Panc1 (cell line): ENCODE data around the gene MICAL2. TPM values are rescaled to one million over a fixed set of nuclear protein-coding genes. Genes with fewer than 3 reads are reported as not detected.
A peak's percentile ranks its signal among the peaks of the same experiment; 100 is the strongest.

Source experiments
- ATAC-seq: fragments of 200-7000 bp; cut with Tn5 transposase; 2 replicates; pipeline ENCODE4 v1.9.1; 2020; ENCODE audit warnings: mild to moderate bottlenecking, moderate library complexity
- BruUV-seq: library from RNA; stranded (reverse); fragments of 400-500 nt; replicated peaks from 2 replicates; lab custom pipeline; 2021; lab: Mats Ljungman, UMichigan
- CTCF ChIA-PET: fragments of 300-600 bp; sonication (Branson Sonifier 250); formaldehyde crosslinking; loops from one replicate; lab custom pipeline; 2022; ENCODE audit warnings: antibody characterized with exemption; lab: Charles Lee
- POLR2A ChIA-PET: fragments of 300-600 bp; sonication (Branson Sonifier 250); formaldehyde crosslinking; loops from one replicate; lab custom pipeline; 2022; ENCODE audit warnings: antibody characterized with exemption; lab: Charles Lee
- DNase-seq: peaks from one replicate; pipeline ENCODE4 v3.0.0-alpha.2; 2010; ENCODE audit warnings: low read depth, low spot score
- H3K27ac ChIP-seq: 2 replicates; pipeline ENCODE4 v1.5.1; 2011; ENCODE audit warnings: mild to moderate bottlenecking, low read length, inconsistent platforms
- H3K27me3 ChIP-seq: fragments of 200-500 bp; sonication (Bioruptor generic); 2 replicates; pipeline ENCODE4 v1.6.0; 2014; ENCODE audit warnings: low read length, inconsistent platforms; ENCODE audit not compliant: control insufficient read depth, insufficient read depth
- H3K36me3 ChIP-seq: fragments of 200-500 bp; sonication (Bioruptor generic); 2 replicates; pipeline ENCODE4 v1.5.1; 2014; ENCODE audit warnings: inconsistent platforms, mild to moderate bottlenecking, low read length, moderate library complexity; ENCODE audit not compliant: control insufficient read depth, insufficient read depth
- H3K4me1 ChIP-seq: 2 replicates; pipeline ENCODE4 v1.5.1; 2011; ENCODE audit warnings: inconsistent platforms, mild to moderate bottlenecking, low read length, moderate library complexity; ENCODE audit not compliant: control insufficient read depth, insufficient read depth
- H3K4me3 ChIP-seq, 2 experiments: 2 replicates each; pipeline ENCODE4 v1.5.1; 2011 to 2012; ENCODE audit warnings: low read depth in 2 of 2, low read length in 2 of 2, mild to moderate bottlenecking in 2 of 2, inconsistent platforms in 1 of 2, moderate library complexity in 1 of 2
- H3K9me3 ChIP-seq: fragments of 200-500 bp; sonication (Bioruptor generic); 2 replicates; pipeline ENCODE4 v1.5.1; 2014; ENCODE audit warnings: low read depth, mild to moderate bottlenecking, inconsistent platforms, low read length, moderate library complexity; ENCODE audit not compliant: control insufficient read depth, insufficient read depth
- POLR2AphosphoS5 ChIP-seq: IDR thresholded peaks from 2 replicates; pipeline ENCODE4 v1.6.1; 2012; ENCODE audit warnings: mild to moderate bottlenecking, low read depth, low read length, moderate library complexity
- SIN3A ChIP-seq: IDR thresholded peaks from 2 replicates; pipeline ENCODE4 v1.6.1; 2012; ENCODE audit warnings: low read depth, mild to moderate bottlenecking, low read length, moderate library complexity, borderline replicate concordance; ENCODE audit not compliant: insufficient read depth
- TCF7L2 ChIP-seq: IDR thresholded peaks from 2 replicates; pipeline ENCODE4 v1.6.1; 2011; ENCODE audit warnings: mild to moderate bottlenecking, low read depth, low read length, inconsistent platforms
- in situ Hi-C: cut with HindIII; loops from 2 replicates; pipeline ENCODE4 v1.10.0; 2016; ENCODE audit warnings: low sequenced_read_pairs, low pct_unique_long_range_greater_than_20kb
- intact Hi-C: fragments of 100-400 bp; cut with micrococcal nuclease; formaldehyde crosslinking; loops from one replicate; pipeline ENCODE4 v1.10.0; 2022; ENCODE audit not compliant: unreplicated experiment
- total RNA-seq: library from RNA; stranded (reverse); gene quantifications from one replicate; pipeline ENCODE4 v1.2.1, GENCODE V29; 2021; ENCODE audit not compliant: unreplicated experiment
- TF ChIP-seq, protein P1 (sequence below), 2 experiments: IDR thresholded peaks; 2 replicates each; pipeline ENCODE4 v1.6.1; 2011 to 2012; ENCODE audit warnings: low read depth in 2 of 2, control low read depth in 1 of 2, low read length in 1 of 2, mild to moderate bottlenecking in 1 of 2, moderate library complexity in 1 of 2; ENCODE audit not compliant: insufficient read depth in 1 of 2
- TF ChIP-seq, protein P2 (sequence below): fragments of 450-650 bp; IDR thresholded peaks from 2 replicates; pipeline ENCODE4 v1.5.1; 2017; ENCODE audit warnings: mild to moderate bottlenecking

Gene MICAL2
- total RNA-seq, 1 experiment from 2014 or later, result 199 TPM

DNA sequence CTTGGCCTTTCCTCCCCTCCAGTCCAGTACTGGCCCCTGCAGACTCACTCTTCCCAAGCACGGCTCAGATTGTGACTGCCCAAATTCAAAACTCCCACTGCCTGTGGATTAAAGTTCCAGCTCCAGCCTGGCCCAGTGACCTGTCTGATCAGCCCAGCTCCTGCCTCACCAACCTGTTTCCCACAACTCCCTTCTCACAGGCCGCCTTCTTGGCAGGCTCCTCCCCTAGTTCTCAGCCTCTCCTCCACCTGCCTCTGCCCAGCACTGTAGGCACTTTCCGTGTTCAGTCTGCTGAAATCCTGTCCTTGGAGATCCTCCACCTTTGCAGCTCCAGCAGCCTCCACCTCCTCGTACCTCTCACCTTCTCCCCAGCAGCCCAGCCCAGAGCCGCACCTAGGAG lies 68.6 kb downstream of the MICAL2 start:
- no peaks in the 10 kb centered on the region for H3K27me3 ChIP-seq
- no peak for DNase-seq
- peaks cover 63% of the 10 kb centered on the region for H3K4me1 ChIP-seq
- in situ Hi-C loops (no loop called here), intact Hi-C loops (no loop called here)
- peak; percentile 24 for ATAC-seq
- ChIA-PET POLR2A (interaction anchor here (0.6 kb wide), 1 partner anchor 15 kb away, joined by 4 read pairs; no protein-coding TSS in a partner anchor), CTCF (no interaction called here)
- no TSS peak for BruUV-seq
- H3K36me3 ChIP-seq, result no peaks in the 10 kb centered on the region; the same call in 1 of the 2 replicates
- peak overlapping the region; percentile 80 for H3K27ac ChIP-seq
- no peak for TF ChIP-seq TCF7L2
- TF ChIP-seq, protein P1, sequence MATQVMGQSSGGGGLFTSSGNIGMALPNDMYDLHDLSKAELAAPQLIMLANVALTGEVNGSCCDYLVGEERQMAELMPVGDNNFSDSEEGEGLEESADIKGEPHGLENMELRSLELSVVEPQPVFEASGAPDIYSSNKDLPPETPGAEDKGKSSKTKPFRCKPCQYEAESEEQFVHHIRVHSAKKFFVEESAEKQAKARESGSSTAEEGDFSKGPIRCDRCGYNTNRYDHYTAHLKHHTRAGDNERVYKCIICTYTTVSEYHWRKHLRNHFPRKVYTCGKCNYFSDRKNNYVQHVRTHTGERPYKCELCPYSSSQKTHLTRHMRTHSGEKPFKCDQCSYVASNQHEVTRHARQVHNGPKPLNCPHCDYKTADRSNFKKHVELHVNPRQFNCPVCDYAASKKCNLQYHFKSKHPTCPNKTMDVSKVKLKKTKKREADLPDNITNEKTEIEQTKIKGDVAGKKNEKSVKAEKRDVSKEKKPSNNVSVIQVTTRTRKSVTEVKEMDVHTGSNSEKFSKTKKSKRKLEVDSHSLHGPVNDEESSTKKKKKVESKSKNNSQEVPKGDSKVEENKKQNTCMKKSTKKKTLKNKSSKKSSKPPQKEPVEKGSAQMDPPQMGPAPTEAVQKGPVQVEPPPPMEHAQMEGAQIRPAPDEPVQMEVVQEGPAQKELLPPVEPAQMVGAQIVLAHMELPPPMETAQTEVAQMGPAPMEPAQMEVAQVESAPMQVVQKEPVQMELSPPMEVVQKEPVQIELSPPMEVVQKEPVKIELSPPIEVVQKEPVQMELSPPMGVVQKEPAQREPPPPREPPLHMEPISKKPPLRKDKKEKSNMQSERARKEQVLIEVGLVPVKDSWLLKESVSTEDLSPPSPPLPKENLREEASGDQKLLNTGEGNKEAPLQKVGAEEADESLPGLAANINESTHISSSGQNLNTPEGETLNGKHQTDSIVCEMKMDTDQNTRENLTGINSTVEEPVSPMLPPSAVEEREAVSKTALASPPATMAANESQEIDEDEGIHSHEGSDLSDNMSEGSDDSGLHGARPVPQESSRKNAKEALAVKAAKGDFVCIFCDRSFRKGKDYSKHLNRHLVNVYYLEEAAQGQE (IDR thresholded peaks at IDR 0.05; ENCODE audit: insufficient read depth in 1 of 2, low read depth in 2 of 2, low read length in 1 of 2), result no peak
- TF ChIP-seq SIN3A, result no peak
- TF ChIP-seq, protein P2, sequence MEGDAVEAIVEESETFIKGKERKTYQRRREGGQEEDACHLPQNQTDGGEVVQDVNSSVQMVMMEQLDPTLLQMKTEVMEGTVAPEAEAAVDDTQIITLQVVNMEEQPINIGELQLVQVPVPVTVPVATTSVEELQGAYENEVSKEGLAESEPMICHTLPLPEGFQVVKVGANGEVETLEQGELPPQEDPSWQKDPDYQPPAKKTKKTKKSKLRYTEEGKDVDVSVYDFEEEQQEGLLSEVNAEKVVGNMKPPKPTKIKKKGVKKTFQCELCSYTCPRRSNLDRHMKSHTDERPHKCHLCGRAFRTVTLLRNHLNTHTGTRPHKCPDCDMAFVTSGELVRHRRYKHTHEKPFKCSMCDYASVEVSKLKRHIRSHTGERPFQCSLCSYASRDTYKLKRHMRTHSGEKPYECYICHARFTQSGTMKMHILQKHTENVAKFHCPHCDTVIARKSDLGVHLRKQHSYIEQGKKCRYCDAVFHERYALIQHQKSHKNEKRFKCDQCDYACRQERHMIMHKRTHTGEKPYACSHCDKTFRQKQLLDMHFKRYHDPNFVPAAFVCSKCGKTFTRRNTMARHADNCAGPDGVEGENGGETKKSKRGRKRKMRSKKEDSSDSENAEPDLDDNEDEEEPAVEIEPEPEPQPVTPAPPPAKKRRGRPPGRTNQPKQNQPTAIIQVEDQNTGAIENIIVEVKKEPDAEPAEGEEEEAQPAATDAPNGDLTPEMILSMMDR, result no peak
- no peak for TF ChIP-seq POLR2AphosphoS5
- no peaks in the 10 kb centered on the region for H3K9me3 ChIP-seq
- no peak overlapping the region for H3K4me3 ChIP-seq

DNA sequence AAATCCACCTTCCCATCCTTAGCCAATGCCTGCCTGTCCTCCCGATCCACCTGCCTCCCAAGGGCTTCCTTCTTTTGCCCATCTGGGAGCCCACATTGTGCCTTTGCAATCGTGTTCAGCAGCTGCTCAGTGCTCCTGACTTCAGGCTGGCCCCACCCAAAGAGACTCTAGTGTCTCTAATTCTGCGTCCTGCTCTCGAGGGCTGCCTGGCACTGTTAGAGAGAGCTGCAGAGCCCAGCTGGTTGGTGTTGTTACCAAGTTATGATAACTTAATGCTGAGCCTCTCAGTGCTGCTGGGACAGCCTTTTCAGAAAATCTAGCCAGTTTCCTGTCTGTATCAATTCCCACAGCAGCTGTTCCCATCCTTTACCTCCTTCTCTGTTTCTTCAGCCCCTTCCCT lies 69.1 kb downstream of the MICAL2 start:
- ChIA-PET CTCF (no interaction called here), POLR2A (interaction anchor here (0.6 kb wide), 1 partner anchor 11 kb away, joined by 15 read pairs; no protein-coding TSS in a partner anchor)
- no peak overlapping the region for H3K4me3 ChIP-seq
- TF ChIP-seq, protein P2, result no peak
- no peak for TF ChIP-seq TCF7L2
- TF ChIP-seq, protein P1 (IDR thresholded peaks at IDR 0.05; ENCODE audit: insufficient read depth in 1 of 2, low read depth in 2 of 2, low read length in 1 of 2), result no peak
- TF ChIP-seq SIN3A, result no peak
- no peak for TF ChIP-seq POLR2AphosphoS5
- ATAC-seq (peak; percentile 13; the same call in 1 of the 2 replicates), DNase-seq (no peak)
- no peaks in the 10 kb centered on the region for H3K36me3 ChIP-seq
- no TSS peak for BruUV-seq
- H3K27ac ChIP-seq, result peak overlapping the region; percentile 80
- no peaks in the 10 kb centered on the region for H3K27me3 ChIP-seq
- H3K9me3 ChIP-seq, result no peaks in the 10 kb centered on the region
- intact Hi-C loops, result no loop called here
- H3K4me1 ChIP-seq, result peaks cover 67% of the 10 kb centered on the region
- in situ Hi-C loops, result no loop called here
